ENCODE results near the gene FGFR2.

DNA sequence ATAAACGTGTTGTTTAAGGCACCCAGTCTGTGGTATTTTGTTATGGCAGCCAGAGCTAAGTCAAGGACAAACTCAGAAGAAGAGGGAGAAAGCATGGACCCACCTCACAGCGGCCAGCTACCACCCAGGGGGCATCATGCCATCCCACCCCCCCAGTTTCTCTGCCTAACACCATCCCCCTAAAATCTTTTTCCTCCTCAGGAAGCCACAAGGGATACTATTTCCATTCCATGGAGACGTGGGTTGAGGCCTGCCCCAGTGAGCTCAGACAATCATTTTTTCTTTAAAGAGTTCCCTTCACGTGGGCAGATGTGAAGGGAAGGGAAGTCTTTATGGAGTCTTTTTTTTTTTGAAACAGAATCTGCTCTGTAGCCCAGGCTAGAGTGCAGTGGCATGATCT, 131.8 kb downstream of the FGFR2 start:
- TF ChIP-seq, protein P1, sequence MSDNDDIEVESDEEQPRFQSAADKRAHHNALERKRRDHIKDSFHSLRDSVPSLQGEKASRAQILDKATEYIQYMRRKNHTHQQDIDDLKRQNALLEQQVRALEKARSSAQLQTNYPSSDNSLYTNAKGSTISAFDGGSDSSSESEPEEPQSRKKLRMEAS (IDR thresholded peaks at IDR 0.05; ENCODE audit: insufficient read depth, insufficient read length) = no peak
- TF ChIP-seq, protein P2, sequence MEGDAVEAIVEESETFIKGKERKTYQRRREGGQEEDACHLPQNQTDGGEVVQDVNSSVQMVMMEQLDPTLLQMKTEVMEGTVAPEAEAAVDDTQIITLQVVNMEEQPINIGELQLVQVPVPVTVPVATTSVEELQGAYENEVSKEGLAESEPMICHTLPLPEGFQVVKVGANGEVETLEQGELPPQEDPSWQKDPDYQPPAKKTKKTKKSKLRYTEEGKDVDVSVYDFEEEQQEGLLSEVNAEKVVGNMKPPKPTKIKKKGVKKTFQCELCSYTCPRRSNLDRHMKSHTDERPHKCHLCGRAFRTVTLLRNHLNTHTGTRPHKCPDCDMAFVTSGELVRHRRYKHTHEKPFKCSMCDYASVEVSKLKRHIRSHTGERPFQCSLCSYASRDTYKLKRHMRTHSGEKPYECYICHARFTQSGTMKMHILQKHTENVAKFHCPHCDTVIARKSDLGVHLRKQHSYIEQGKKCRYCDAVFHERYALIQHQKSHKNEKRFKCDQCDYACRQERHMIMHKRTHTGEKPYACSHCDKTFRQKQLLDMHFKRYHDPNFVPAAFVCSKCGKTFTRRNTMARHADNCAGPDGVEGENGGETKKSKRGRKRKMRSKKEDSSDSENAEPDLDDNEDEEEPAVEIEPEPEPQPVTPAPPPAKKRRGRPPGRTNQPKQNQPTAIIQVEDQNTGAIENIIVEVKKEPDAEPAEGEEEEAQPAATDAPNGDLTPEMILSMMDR (IDR thresholded peaks at IDR 0.05; ENCODE audit: extremely low read depth in 1 of 2, insufficient read depth in 1 of 2, low read depth in 1 of 2, low read length in 2 of 2) = no peak
- TF ChIP-seq EZH2 (IDR thresholded peaks at IDR 0.05; ENCODE audit: borderline replicate concordance, low read depth, low read length, severe bottlenecking) = no peak
- TF ChIP-seq FOS (IDR thresholded peaks at IDR 0.05; ENCODE audit: borderline replicate concordance, insufficient read depth, low read length) = no peak
